DMS53 treated with DMSO at 0.1 percent for 48 hours (cell line): ENCODE data around the gene ELAC2.

Experiments
- DNase-seq: peaks from one replicate; lab custom pipeline; 2025; ENCODE audit not compliant: unreplicated experiment; lab: John Stamatoyannopoulos, UW

The ELAC2 gene

DNA sequence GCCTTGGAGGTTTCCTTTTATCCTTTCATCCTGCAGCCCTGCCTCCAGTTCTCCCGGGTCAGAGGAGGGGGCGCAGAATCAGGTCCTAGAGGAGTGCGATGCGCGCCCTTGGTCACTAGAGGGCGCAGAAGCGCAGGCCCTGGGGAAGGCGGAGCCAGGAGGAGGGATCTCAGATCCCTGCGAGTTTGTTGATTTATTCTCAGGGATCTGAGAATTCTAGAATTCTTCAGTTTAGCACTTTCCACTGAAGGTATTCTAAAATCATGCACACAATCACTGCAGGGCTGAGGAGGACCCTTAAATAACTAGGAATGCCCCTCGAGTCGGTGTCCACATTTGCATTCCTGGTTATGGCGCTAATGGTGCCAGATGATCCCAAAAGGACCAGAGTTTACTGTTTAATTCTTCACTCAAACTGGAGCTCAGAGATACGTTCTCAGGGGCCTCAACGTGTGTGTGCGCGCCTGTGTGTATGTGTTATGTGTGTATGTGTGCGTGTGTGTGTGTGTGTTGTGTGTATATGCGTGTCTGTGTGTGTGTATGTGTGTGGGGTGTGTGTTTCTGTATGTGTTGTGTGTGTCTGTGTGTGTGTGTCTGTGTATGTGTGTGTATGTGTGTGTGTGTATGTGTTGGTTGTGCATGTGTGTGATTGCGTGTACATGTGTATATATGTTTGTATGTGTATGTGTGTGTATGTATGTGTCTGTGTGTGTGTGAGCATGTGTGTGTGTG is 6.9 kb upstream of the ELAC2 start:
- DNase-seq, result no peak

DNA sequence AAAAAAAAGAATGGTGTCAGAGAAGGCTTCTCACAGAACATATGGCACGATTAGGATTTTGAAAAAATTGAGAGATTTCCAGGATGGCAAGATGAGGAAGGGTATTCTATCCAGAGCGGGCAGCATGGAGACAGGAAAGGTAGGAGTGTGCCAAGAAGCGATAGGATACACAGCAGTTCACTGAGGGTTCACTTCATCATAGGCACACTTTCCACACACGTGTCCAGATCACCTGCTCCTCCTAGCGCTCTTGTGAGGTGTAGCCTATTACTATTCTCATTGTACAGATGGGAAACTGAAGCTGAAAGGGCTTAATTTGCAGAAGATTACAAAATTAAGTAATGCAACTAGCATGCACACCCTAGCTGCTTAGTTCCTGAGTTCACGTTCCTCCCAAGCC is 6.2 kb upstream of the ELAC2 start:
- DNase-seq, result peak; percentile 2

DNA sequence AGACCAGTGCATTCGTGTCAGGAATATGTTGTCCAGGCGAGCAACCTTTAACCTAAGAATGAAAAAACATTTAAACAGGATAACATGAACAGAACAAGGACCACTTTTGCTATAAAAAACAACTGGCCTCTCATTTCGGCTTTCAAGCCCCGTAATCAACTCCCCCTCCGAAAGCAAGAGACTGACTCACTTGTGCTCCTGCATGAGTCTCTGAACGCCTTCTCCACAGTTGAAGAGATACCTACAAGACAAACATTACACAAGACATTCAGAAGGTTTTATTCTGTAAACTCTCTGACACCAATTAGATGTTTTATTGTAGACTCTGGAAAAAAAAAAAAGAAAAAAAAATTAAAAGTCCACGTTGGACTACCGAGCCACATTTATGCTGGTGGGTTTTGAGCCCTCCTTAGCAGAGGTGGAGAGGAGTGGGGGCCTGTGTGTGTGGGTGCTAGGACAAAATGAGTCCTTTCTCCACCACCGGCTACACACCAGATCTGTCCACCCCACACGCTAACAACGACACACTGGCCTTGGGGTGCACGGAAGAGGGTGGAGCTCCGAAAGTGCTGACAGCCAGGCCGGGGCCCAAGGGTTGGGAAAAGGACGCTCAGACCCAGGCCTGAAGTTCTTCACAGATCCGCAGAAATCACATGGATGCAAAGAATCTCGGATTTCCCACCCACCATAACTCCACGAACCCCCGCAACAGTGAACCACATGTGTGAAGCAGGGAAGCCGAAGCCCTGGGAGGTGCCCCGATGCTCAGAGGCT is 759 bp downstream of the ELAC2 start:
- DNase-seq, result no peak

DNA sequence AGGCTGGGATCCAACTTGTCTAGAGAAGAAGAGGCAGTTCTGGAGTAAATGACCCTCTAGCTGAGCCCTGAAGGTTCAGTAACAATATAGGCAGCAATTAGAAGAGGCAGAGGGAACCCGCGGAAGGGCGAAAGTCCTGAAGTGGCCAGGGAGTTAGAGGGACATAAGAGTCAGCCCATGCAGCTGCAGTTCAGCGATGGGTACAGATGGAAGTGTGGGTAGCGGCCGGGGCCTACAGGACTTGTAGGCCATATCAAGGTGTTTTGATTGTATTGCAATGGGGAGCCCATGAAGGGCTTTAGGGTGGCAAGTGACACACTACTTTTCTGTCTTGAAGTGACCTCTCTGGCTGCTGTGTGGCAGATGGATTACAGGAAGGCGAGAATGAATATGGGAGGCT is 3.0 kb downstream of the ELAC2 start:
- no peak for DNase-seq

DNA sequence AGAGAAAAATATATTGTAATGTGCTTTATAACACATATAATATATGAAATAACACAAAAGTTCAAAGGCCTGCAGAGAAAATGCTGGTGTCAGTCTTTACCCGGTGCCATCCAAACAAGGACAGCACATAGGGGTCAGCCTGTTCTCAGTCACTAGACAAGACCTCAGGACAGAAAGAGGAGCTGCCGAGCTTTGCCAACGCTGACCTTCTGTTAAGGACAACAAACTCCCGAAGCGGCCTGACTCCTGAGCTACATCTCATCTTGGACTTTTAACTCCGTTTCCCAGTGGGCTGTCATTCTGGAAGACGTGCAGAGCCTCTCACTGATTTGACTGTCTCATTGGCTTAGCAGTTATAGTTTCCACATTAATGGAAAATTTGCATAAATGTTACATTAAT is 6.9 kb downstream of the ELAC2 start:
- no peak for DNase-seq

DNA sequence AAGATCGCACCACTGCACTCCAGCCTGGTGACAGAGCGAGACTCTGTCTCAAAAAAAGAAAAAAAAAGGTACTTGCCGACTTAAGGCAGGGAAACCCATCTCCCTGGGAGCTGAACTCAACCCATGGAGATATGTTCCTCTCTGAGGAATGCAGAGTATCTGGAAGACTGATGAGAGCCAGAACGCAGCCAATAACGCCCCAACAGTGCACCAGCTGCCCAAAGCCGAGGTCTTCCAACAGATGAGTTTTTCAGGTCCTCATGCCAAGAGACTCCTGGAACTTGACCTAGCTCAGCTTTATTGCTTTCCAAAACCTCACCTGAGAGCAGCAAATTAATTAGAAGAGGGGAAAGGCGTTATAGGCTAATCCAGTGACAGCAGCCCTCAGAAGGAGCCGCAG is 9.4 kb downstream of the ELAC2 start:
- DNase-seq, result no peak

DNA sequence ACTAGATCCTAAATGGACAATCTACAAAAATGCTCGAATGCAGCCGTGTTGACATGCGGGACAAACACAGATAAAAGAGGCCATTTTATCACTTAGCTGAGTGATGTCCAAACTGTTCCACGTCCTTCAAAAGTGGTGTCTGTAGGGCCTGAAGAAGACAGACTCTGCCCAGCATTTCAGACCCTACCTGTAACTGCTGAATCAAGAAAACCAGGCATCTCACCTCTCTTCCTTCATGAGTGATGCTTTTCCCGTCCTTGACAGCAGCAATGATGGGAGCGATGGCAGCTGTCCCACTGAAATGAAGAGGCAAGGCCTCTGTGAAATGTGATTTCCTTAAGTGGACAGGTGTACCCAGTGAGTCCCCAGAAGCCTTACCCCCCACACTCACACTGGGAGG is 12.3 kb downstream of the ELAC2 start:
- no peak for DNase-seq

DNA sequence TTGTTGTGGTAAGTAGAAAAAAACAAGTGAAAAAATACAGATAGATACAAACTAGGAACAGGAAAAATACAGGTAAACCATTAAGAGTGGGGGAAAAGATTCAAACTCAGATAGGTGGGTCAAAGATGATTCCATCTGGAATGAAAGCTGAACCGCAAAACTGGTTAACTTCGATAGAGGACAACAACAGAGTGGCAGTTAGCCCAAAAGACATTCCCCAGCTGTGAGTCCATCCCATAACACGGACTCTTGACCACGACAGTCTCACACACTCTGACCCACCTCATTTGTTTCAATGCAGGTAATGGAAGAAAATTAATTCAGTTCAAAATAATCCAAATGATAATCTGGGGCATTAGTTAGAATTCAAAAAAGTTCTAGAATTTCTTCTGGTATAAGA is 13.5 kb downstream of the ELAC2 start:
- DNase-seq, result no peak

DNA sequence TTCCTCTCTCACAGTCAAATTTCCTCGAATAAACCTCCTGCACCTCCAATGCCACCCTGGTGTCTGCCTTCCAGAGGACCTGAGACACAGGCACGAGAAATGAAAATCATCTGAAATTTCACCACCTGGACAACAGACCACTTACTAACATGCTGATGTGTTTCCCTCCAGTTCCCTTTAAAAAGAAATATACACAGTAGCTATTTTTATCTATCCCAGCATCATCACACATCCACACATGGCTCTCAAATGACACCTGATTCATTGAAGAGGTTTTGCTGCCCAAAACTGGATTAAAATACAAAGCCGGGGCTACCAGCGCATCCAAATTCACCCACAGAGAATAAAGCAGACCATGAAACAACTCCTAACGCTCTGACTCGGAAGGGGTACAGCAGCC is 13.9 kb downstream of the ELAC2 start:
- no peak for DNase-seq

DNA sequence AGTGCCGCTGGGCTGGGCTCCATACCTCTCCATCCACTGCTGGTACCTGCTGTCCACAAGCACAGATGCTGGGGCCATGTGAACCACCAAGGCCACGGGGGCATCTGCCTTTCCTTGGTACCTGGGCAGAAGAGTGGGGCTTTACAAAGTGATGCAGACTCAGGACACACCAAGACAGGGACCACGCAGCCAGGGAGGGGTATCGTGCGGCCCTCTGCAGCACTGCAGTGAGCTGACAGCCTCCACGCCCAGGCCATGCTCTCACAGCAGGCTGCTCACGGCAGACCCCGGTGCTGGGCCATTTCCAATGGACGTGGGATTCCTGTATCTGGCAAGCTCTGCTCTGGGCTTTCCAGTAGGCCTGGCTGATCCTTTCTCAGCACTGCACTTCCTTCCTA is 14.4 kb downstream of the ELAC2 start:
- DNase-seq, result no peak

DNA sequence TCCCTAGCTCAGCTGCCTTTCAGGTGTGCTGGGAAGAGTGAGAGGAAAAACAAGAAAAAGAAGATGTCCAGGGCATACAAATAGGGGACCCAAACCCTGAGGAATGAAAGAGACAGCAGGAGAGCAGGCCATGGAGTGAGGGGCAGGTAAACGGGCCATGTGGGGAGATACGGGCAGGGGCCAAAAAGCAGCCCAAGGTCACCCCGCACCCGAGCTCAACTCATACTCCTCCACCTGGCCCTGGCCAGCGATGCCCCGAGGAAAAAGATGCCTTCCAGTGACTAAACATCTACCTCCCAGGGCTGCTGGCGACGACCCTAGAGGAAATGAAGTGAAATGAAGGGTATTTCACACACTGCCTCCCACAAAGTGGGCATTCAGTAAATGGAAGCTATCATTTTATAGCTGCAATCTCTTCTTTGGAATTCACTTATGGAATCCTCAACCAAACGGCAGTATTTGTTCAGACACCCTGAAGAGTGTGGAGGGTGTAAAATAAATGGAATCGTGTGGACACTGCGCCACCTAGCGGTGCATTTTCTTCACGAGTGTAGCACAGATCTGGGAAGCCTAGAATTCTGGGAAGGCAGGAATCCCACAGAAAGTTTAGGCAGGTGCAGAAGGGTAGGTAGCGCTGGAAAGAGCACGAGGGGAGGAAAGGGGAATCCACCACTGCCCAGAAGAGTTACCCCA is 14.9 kb downstream of the ELAC2 start:
- DNase-seq, result no peak

DNA sequence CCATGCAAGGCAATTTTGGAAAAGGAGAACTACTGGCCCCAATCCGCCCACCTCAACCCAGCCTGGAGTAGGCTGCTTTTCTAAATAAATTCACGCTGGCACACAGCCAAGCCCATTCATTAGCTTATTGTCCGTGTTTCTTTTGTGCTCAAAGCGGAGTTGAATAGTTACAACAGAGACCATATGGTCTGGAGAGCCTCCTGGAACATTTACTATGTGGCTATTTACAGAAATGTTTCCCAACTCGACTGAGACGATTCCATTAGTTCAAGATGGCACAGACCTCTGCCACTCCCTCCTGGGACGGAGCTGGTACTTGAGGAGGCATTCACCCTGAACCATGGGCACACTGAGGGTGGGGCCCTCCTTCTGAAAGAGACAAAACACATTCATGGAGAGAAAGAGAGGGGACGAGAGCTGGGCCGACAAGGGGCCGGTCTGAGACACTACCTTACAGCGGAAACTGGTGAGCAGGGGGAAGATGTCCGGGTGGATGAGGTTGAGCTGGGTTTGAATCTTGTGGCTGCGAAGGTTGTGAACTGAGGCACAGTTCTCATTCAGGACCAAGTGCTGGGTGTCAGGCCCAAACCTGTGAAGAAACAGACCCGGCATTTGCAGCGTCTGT is 15.7 kb downstream of the ELAC2 start:
- no peak for DNase-seq

DNA sequence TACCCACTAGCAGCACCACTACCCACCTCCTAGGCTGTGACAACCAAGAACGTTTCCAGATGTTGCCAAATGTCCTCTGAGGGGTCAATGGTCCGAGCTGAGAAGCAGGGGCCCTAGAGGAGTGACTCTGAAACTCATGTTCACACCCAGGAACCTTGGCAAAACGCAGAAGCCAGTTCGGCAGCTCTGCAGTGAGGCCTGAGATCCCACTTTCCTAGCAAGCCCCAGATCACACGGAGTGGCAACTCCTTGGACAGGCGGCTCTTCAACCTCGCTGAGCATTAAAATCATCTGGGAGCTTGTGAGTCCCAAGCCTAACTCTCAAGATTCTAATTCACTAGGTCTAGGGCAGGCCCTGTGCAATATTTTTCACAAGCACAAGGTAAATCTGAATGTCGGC is 17.3 kb downstream of the ELAC2 start:
- DNase-seq, result no peak

DNA sequence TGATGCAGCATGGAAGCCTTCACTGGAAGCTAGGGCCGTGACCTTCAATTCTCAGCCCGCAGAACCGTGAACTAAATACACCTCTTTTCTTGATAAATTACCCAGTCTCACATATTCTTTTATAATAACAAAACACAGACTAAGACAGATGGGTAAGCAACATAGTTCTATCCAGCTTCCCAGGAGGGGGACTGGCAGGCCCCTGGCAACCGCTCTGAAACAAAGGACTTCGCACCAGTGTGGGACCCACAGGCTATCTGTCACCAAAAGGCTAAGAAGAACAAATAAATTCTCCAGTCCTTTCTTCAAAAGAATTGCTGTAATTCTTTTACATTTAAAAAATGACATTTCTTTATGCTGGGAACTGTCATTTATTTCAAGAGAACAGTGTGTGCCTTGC is 19.0 kb downstream of the ELAC2 start:
- DNase-seq, result no peak

DNA sequence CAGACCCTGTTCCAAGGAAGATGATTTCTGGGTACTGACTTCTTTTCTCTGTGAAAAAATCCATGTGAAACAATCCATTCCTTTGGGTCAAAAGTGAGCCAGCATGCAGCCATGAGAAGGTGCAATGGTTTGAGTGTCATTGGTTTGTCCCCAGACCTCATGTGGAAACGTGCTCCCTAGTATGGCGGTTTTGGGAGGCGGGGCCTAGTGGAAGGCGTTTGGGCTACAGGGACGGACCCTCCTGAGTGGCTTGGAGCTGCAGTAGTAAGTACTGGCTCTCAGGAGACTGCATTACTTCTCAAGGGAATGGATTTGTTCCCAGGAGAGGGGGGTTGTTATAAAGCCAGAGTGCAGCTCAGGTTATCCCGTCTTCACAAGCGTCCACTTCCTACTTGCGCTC is 19.4 kb downstream of the ELAC2 start:
- no peak for DNase-seq

DNA sequence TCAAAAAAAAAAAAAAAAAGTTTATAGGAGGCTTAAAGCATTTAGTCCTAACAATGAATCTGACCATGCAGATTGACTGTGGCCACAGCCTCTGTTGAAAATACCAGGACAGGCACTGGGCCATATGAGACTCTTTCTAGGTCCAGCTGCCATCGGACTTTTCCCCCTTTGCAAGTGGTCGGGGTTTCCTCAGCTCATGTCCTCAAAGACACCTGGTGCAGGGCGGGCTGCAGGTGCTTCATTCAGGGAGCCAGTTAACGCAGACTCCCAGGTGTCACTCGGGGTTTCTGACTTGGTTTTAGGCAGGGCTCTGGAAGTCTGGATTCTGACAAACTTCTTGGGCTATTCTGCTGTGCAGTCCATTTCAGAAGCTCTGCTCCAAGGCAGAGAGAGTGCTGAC is 20.9 kb downstream of the ELAC2 start:
- DNase-seq, result no peak

DNA sequence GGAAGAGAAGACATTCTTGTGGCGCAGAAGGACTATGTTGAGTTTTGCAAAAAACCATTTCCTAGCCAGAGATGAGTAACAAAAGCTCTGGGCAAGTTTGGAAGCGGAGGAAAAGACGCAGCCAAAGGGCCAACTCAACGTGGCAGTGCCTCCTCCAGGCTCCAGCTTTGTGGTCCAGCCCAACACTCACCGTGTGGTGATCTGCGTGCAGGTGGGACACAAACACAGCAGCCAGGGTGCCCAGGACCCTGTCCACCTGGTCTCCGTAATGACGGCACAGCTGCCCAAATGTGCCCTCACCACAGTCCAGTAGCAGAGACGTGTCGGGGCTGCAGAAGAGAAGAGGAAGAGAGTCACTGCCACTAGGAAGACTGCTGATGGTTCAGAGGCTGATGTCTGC is 21.5 kb downstream of the ELAC2 start:
- DNase-seq, result no peak

DNA sequence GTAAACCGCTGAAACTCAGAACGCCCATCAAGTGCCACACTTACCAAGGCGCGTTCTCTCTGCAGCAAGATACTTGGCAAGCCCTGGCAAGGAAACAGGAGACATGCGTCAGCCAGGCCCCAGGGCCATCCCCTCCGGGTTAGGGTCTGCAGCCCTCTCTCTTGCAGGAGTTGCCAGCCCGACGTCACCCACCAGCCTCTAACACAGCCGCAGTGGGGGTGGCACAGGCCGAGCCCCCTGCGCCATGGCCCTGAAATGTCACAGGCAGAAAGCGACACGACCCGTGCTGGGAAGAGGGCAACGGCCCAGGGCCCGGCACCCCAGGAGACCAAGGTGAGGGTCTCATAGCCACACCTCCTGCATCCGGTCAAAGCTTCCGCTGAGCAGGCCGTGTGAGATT is 21.9 kb downstream of the ELAC2 start:
- no peak for DNase-seq

DNA sequence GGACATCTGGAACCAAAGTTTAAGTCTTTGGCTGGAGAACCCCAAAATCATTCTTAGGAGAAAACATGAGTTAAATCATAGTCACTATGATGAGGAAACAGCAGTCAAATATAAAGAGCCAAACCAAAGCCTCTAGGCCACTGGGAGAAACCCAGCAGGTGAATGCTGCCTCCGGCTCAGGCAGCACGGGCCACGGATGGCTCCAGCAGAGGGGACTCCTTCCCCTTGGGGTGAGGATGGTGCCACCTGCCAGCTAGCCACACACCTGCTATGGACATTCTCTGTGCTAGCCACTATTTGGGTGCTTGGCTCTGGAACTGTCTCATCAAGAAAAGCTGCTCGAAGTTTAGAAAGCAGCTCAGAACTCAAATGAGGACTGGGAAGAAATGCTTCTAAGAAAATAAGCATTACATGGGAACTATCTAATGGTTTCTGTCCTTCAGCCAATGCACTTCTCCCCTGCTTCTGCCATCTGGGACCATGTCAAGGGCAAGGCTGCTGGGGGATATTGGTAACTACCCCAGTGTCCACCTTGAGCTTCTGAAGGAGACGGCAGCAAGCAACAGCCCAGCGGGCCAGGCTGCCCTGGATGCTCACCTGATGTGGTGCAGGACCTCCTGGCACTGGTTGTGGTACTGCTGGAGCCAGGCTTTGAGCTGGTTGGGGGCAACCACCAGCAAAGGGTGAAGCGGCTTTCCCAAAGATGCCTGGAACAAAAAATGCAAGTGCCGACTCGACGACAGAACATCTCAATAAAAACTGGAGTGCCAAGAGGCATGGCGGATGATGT is 22.5 kb downstream of the ELAC2 start:
- no peak for DNase-seq

DNA sequence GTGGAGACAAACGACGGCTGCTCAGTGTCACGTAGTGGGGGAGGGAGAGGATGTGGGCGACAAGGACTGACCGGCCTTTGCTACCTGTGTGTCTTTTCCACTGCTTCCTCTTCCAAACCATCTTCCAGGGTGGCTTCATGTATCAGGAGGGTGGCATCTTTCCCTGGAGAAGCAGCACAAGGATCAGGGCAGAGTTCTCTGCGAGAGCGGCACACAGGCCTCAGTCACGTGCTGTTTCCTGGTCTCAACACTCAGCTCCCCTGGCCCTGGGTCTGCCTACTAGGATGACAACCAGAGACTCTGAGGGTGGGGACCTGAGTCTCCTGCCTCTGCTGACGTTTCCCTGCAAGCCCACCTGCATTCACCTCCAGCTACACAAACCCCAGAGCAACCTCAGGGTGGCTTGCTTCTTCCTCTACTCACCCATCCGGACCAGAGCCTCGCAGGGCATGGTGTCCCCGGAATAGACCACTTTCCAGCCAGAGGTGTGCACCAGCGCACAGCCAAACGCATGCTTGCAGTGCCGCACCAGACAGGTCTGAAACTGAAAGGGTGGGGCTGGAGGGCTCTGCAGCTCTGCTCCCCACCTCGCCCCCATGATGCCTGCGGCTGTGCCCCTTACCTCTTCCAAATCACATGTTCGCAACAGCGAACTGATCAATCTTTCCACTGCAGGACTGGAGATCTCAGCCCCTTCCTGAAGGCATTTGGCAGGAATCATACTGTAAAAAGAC is 23.3 kb downstream of the ELAC2 start:
- DNase-seq, result no peak
